Cardiac muscle cell (in vitro differentiated cells and primary cell): ENCODE results near the gene KCP. TPM values are rescaled to one million over a fixed set of nuclear protein-coding genes. Genes with fewer than 3 reads are reported as not detected.

Experiments used
- DNase-seq, 2 donors: peaks; one replicate each; pipeline versions ENCODE4 v3.0.0 to v3.0.0-alpha.2; 2010 to 2017; ENCODE audit warnings: low read depth in 1 of 2, low spot score in 1 of 2
- H3K27ac ChIP-seq: fragments of 200-600 bp; sonication (generic); 2 replicates; pipeline ENCODE4 v1.5.1; 2016
- H3K27me3 ChIP-seq: fragments of 200-600 bp; sonication (generic); 2 replicates; pipeline ENCODE4 v1.6.0; 2016; ENCODE audit warnings: control low read depth
- H3K36me3 ChIP-seq: fragments of 200-600 bp; sonication (generic); 2 replicates; pipeline ENCODE4 v1.5.1; 2016; ENCODE audit warnings: control low read depth
- H3K4me1 ChIP-seq: fragments of 200-600 bp; sonication (generic); 2 replicates; pipeline ENCODE4 v1.8.1; 2017; ENCODE audit warnings: low read depth, mild to moderate bottlenecking, mixed run types
- H3K4me3 ChIP-seq: fragments of 200-600 bp; sonication (generic); 2 replicates; pipeline ENCODE4 v1.5.1; 2016; ENCODE audit warnings: mild to moderate bottlenecking
- H3K9me3 ChIP-seq: fragments of 200-600 bp; sonication (generic); 2 replicates; pipeline ENCODE4 v1.5.1; 2017; ENCODE audit warnings: low read depth, mild to moderate bottlenecking, control low read depth
- polyA plus RNA-seq: library from polyadenylated mRNA; unstranded; fragments of >200 nt; fragmentation: Nextera tagmentation; extraction: Ambion mirVana; gene quantifications from 2 replicates; pipeline ENCODE4 v1.2.1, GENCODE V29; 2016
- total RNA-seq: library from RNA; depleted of rRNA; stranded (reverse); fragments of >200 nt; gene quantifications from 2 replicates; pipeline ENCODE4 v1.2.3, GENCODE V29; 2016
- TF ChIP-seq, protein P1 (sequence below): IDR thresholded peaks from 2 replicates; pipeline ENCODE4 v1.5.1; 2012; ENCODE audit warnings: low read depth, mild to moderate bottlenecking, low read length

KCP gene
- total and polyA plus RNA-seq, 2 experiments from 2014 or later, result 1.2 to 1.6 TPM

DNA sequence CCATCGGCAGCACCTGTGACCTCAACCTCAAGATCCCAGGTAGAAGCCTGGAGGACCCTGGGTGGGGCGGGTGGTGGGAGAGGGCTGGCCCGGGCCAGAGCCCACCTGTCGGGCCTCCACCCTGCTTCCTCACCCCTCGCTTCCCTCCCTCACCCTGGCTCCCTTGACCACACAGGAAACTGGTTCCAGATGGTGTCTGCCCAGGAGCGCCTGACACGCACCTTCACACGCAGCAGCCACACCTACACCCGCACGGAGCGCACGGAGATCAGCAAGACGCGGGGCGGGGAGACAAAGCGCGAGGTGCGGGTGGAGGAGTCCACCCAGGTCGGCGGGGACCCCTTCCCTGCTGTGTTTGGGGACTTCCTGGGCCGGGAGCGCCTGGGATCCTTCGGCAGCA is 56.7 kb downstream of the KCP start:
- H3K27ac ChIP-seq, result peak overlapping the region; percentile 39
- no peak overlapping the region for H3K4me3 ChIP-seq
- TF ChIP-seq, protein P1, sequence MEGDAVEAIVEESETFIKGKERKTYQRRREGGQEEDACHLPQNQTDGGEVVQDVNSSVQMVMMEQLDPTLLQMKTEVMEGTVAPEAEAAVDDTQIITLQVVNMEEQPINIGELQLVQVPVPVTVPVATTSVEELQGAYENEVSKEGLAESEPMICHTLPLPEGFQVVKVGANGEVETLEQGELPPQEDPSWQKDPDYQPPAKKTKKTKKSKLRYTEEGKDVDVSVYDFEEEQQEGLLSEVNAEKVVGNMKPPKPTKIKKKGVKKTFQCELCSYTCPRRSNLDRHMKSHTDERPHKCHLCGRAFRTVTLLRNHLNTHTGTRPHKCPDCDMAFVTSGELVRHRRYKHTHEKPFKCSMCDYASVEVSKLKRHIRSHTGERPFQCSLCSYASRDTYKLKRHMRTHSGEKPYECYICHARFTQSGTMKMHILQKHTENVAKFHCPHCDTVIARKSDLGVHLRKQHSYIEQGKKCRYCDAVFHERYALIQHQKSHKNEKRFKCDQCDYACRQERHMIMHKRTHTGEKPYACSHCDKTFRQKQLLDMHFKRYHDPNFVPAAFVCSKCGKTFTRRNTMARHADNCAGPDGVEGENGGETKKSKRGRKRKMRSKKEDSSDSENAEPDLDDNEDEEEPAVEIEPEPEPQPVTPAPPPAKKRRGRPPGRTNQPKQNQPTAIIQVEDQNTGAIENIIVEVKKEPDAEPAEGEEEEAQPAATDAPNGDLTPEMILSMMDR, result no peak
- H3K4me1 ChIP-seq, result no peaks in the 10 kb centered on the region
- H3K9me3 ChIP-seq, result no peaks in the 10 kb centered on the region
- peaks cover 86% of the 10 kb centered on the region for H3K36me3 ChIP-seq
- H3K27me3 ChIP-seq, result no peaks in the 10 kb centered on the region
- no peak for DNase-seq

DNA sequence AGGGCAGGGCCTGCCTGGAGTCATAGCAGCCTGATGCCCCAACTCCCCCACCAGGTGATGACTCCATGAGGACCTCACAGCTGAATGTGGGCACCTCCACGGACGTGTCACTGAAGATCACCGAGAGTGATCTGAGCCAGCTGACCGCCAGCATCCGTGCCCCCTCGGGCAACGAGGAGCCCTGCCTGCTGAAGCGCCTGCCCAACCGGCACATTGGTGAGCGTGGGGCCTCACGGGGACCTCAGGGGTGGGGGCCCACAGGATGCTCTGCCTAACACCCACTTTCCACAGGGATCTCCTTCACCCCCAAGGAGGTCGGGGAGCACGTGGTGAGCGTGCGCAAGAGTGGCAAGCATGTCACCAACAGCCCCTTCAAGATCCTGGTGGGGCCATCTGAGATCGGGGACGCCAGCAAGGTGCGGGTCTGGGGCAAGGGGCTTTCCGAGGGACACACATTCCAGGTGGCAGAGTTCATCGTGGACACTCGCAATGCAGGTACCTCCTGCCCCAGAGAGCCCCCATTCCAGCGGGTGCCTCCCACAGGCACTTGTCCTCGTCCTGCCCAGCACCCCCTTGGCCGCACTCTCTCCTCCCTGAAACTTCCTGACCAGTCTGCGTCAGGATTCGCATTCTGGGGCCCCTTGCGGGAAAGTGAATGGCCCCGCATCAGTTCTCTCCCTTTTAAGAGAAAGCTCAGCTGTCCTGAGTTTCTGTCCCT is 57.8 kb downstream of the KCP start:
- TF ChIP-seq, protein P1, result no peak
- H3K36me3 ChIP-seq, result peaks cover 93% of the 10 kb centered on the region
- H3K27me3 ChIP-seq, result no peaks in the 10 kb centered on the region
- no peak for DNase-seq
- no peaks in the 10 kb centered on the region for H3K9me3 ChIP-seq
- no peaks in the 10 kb centered on the region for H3K4me1 ChIP-seq
- H3K4me3 ChIP-seq, result no peak overlapping the region
- peak overlapping the region; percentile 39 for H3K27ac ChIP-seq

DNA sequence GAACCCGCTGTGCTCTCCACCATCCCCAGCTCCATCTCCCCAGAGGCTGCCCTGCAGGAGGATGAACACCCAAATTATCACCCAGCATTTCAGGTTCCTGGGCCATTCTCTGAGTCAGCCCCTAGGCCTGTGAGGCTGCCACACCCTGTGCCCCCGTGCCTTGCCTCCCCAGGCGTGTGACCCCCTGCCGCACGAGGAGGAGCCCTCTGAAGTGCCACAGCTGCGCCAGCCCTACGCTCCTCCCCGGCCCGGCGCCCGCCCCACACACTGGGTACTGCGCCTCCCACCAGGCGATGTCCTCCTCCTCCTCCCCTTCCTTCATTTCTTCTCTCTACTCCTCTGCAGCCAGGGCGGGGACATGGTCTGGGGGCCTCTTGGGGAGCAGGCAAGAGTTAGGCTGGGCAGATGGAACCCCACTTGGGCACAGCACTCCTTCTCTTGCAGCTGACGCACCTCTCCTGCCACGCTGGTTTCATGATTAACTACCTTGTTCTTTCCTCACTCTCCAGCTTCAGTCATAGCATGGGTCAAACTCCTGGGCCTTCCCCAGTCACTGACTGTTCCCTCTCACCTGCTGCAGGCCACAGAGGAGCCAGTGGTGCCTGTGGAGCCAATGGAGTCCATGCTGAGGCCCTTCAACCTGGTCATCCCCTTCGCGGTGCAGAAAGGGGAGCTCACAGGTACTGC is 60.6 kb downstream of the KCP start:
- H3K27me3 ChIP-seq, result no peaks in the 10 kb centered on the region
- H3K4me1 ChIP-seq, result no peaks in the 10 kb centered on the region
- peaks cover 97% of the 10 kb centered on the region for H3K36me3 ChIP-seq
- no peak overlapping the region for H3K27ac ChIP-seq
- no peak for DNase-seq
- TF ChIP-seq, protein P1, result no peak
- no peak overlapping the region for H3K4me3 ChIP-seq
- H3K9me3 ChIP-seq, result no peaks in the 10 kb centered on the region

DNA sequence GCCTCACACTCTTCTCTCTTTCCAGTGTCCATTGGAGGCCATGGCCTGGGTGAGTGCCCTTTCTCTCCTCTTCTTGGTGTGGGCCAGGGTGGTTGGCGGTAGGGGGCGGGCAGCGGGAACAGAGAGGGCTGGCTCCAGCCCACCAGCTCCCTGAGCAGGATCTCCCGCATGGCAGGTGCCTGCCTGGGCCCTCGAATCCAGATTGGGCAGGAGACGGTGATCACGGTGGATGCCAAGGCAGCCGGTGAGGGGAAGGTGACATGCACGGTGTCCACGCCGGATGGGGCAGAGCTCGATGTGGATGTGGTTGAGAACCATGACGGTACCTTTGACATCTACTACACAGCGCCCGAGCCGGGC is 61.4 kb downstream of the KCP start:
- H3K27ac ChIP-seq, result no peak overlapping the region
- H3K27me3 ChIP-seq, result no peaks in the 10 kb centered on the region
- H3K9me3 ChIP-seq, result no peaks in the 10 kb centered on the region
- DNase-seq, result no peak
- H3K4me3 ChIP-seq, result no peak overlapping the region
- H3K4me1 ChIP-seq, result no peaks in the 10 kb centered on the region
- peaks cover 97% of the 10 kb centered on the region for H3K36me3 ChIP-seq
- TF ChIP-seq, protein P1, result no peak

DNA sequence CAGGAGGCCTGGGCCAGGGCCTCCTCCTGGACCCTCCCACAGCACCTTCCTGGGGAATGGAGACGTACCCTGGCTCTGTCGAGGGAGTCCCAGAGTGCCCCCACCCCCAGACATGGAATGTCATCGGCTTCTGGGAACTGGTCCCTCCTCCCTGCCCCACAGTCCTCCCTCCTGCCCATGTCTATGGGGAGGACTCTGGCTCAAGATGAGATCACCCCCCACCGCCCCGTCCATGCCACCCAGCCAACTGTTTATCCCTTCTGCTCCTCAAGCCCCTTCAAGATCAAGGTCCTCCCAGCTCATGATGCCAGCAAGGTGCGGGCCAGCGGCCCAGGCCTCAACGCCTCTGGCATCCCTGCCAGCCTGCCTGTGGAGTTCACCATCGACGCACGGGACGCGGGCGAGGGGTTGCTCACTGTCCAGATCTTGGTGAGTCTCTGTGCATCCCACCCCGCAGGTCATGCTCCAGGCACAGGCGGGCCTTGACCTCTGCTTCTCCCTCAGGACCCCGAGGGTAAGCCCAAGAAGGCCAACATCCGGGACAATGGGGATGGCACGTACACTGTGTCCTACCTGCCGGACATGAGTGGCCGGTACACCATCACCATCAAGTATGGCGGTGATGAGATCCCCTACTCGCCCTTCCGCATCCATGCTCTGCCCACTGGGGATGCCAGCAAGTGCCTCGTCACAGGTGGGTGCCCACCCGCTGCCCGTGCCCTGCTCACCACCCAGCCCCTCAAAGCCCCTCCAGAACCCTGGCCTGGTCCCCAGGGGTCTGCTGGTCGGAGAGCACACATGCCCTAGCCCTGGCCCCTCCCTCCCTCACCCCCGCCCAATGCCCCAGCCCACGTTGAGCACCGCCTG is 62.0 kb downstream of the KCP start:
- Histone ChIP-seq H3K4me3 (no peak overlapping the region), H3K36me3 (peaks cover 97% of the 10 kb centered on the region), H3K9me3 (no peaks in the 10 kb centered on the region), H3K27ac (no peak overlapping the region), H3K4me1 (no peaks in the 10 kb centered on the region), H3K27me3 (no peaks in the 10 kb centered on the region)
- no peak for DNase-seq
- TF ChIP-seq, protein P1, result no peak
